ENCODE results near the gene TNRC6B.

- TF ChIP-seq, protein P1, sequence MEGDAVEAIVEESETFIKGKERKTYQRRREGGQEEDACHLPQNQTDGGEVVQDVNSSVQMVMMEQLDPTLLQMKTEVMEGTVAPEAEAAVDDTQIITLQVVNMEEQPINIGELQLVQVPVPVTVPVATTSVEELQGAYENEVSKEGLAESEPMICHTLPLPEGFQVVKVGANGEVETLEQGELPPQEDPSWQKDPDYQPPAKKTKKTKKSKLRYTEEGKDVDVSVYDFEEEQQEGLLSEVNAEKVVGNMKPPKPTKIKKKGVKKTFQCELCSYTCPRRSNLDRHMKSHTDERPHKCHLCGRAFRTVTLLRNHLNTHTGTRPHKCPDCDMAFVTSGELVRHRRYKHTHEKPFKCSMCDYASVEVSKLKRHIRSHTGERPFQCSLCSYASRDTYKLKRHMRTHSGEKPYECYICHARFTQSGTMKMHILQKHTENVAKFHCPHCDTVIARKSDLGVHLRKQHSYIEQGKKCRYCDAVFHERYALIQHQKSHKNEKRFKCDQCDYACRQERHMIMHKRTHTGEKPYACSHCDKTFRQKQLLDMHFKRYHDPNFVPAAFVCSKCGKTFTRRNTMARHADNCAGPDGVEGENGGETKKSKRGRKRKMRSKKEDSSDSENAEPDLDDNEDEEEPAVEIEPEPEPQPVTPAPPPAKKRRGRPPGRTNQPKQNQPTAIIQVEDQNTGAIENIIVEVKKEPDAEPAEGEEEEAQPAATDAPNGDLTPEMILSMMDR (IDR thresholded peaks at IDR 0.05), result no peak
- no peak for TF ChIP-seq POLR2A (IDR thresholded peaks at IDR 0.05)
Observed at GRCh38 chr22:40203572-40203971, 25.8 kb downstream of the TNRC6B start.
